Fibroblast of skin of back (primary cell): Measurements from ENCODE around the gene USP17L25. TPM values are rescaled to one million over a fixed set of nuclear protein-coding genes. Genes with fewer than 3 reads are reported as not detected.
"Not testable (repeated sequence)": the region's sequence is repeated elsewhere in the genome, so short reads cannot be mapped to it uniquely, and the experiment has no call there.

Experiments
- DNase-seq: peaks from one replicate; pipeline ENCODE4 v3.0.0-alpha.2; 2013
- polyA plus RNA-seq, 2 experiments: library from polyadenylated mRNA; unstranded; fragments of 120-200 nt; gene quantifications; one replicate each; pipeline ENCODE4 v1.2.1, GENCODE V29; 2013; ENCODE audit not compliant: insufficient read length in 2 of 2

USP17L25 gene, protein sequence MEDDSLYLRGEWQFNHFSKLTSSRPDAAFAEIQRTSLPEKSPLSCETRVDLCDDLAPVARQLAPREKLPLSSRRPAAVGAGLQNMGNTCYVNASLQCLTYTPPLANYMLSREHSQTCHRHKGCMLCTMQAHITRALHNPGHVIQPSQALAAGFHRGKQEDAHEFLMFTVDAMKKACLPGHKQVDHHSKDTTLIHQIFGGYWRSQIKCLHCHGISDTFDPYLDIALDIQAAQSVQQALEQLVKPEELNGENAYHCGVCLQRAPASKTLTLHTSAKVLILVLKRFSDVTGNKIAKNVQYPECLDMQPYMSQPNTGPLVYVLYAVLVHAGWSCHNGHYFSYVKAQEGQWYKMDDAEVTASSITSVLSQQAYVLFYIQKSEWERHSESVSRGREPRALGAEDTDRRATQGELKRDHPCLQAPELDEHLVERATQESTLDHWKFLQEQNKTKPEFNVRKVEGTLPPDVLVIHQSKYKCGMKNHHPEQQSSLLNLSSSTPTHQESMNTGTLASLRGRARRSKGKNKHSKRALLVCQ
- not detected for polyA plus RNA-seq (2013, experiment 1 of 2; ENCODE audit: insufficient read length)
- not detected for polyA plus RNA-seq (2013, experiment 2 of 2; ENCODE audit: insufficient read length)

DNA sequence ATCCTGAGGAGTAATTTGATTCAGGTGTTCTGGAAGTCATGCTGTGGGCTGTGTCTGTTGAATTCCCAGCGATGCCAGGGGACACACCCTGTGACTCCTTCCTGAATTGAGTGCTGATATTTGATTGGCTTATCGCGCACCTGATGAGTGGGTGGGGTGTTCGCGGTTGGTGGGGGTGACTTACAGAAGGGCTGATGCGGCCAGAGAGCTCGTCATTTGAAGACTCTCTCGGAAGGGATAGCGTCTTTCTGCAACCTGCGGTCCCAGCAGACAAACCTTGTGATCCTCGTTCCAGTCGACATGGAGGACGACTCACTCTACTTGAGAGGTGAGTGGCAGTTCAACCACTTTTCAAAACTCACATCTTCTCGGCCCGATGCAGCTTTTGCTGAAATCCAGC lies at the start of gene USP17L25:
Gene USP17L25 (plus strand): TSS at position 301 of the 400 bp plus-strand sequence. CDS start 0 bp downstream, at position 301.
- DNase-seq, result not testable (repeated sequence)

- not testable (repeated sequence) for DNase-seq
Observed at GRCh38 chr4:9324191-9324590, 5.5 kb upstream of the USP17L25 start.

DNA sequence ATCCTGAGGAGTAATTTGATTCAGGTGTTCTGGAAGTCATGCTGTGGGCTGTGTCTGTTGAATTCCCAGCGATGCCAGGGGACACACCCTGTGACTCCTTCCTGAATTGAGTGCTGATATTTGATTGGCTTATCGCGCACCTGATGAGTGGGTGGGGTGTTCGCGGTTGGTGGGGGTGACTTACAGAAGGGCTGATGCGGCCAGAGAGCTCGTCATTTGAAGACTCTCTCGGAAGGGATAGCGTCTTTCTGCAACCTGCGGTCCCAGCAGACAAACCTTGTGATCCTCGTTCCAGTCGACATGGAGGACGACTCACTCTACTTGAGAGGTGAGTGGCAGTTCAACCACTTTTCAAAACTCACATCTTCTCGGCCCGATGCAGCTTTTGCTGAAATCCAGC lies 4.8 kb upstream of the USP17L25 start, which contains the start of gene USP17L24:
Gene USP17L24 (plus strand): TSS at position 301 of the 400 bp plus-strand sequence. CDS start 0 bp downstream, at position 301.
- DNase-seq, result not testable (repeated sequence)

GRCh38 chr4:9334358-9334757 lies 4.6 kb downstream of the USP17L25 start, which contains the start of gene USP17L26:
Gene USP17L26 (plus strand): TSS chr4:9334658. CDS start chr4:9334658, 0 bp downstream.
- not testable (repeated sequence) for DNase-seq

- not testable (repeated sequence) for DNase-seq
Observed at GRCh38 chr4:9339103-9339502, 9.4 kb downstream of the USP17L25 start, which contains the start of gene USP17L5. Gene USP17L5 (plus strand): TSS chr4:9339403. CDS start chr4:9339403, 0 bp downstream.

DNA sequence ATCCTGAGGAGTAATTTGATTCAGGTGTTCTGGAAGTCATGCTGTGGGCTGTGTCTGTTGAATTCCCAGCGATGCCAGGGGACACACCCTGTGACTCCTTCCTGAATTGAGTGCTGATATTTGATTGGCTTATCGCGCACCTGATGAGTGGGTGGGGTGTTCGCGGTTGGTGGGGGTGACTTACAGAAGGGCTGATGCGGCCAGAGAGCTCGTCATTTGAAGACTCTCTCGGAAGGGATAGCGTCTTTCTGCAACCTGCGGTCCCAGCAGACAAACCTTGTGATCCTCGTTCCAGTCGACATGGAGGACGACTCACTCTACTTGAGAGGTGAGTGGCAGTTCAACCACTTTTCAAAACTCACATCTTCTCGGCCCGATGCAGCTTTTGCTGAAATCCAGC lies 14.1 kb downstream of the USP17L25 start, which contains the start of gene USP17L27:
Gene USP17L27 (plus strand): TSS at position 301 of the 400 bp plus-strand sequence. CDS start 0 bp downstream, at position 301.
- not testable (repeated sequence) for DNase-seq

- DNase-seq, result not testable (repeated sequence)
Observed at GRCh38 chr4:9348593-9348992, 18.9 kb downstream of the USP17L25 start, which contains the start of gene USP17L28. Gene USP17L28 (plus strand): TSS chr4:9348893. CDS start chr4:9348893, 0 bp downstream.

- not testable (repeated sequence) for DNase-seq
Observed at GRCh38 chr4:9350866-9351265, 21.2 kb downstream of the USP17L25 start.

DNA sequence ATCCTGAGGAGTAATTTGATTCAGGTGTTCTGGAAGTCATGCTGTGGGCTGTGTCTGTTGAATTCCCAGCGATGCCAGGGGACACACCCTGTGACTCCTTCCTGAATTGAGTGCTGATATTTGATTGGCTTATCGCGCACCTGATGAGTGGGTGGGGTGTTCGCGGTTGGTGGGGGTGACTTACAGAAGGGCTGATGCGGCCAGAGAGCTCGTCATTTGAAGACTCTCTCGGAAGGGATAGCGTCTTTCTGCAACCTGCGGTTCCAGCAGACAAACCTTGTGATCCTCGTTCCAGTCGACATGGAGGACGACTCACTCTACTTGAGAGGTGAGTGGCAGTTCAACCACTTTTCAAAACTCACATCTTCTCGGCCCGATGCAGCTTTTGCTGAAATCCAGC lies 23.6 kb downstream of the USP17L25 start, which contains the start of gene USP17L29:
Gene USP17L29 (plus strand): TSS at position 301 of the 400 bp plus-strand sequence. CDS start 0 bp downstream, at position 301.
- DNase-seq, result not testable (repeated sequence)

GRCh38 chr4:9362829-9363228 lies 33.1 kb downstream of the USP17L25 start, which contains the start of gene USP17L30:
Gene USP17L30 (plus strand): TSS chr4:9363129. CDS start chr4:9363129, 0 bp downstream.
- not testable (repeated sequence) for DNase-seq

GRCh38 chr4:9379881-9380280 lies 50.2 kb downstream of the USP17L25 start:
- not testable (repeated sequence) for DNase-seq
